K562 (cell line): ENCODE measurements around the gene NLE1. TPM values are rescaled to one million over a fixed set of nuclear protein-coding genes. Genes with fewer than 3 reads are reported as not detected.
A peak's percentile ranks its signal among the peaks of the same experiment; 100 is the strongest.

Source experiments
- ATAC-seq: fragments of 200-7000 bp; cut with Tn5 transposase; 3 replicates; pipeline ENCODE4 v1.9.1; 2020; ENCODE audit warnings: moderate library complexity
- Bru-seq: library from RNA; stranded (reverse); fragments of 400-500 nt; gene quantifications from one replicate; lab custom pipeline; 2021; lab: Mats Ljungman, UMichigan
- BruChase-seq, 2 experiments: library from RNA; stranded (reverse); fragments of 400-500 nt; gene quantifications; one replicate each; lab custom pipeline; 2021; lab: Mats Ljungman, UMichigan
- BruUV-seq: library from RNA; stranded (reverse); fragments of 400-500 nt; replicated peaks from 2 replicates; lab custom pipeline; 2021; lab: Mats Ljungman, UMichigan
- CTCF ChIA-PET: fragments of 300-600 bp; formaldehyde crosslinking; extraction: SDS; loops from one replicate; lab custom pipeline; 2021; ENCODE audit warnings: low intra/inter-chr PET ratio; lab: Yijun Ruan, JAX
- POLR2A ChIA-PET: fragments of 300-600, 350-650 bp; sonication (Branson Sonifier 250); formaldehyde crosslinking; extraction: SDS; loops from one replicate; lab custom pipeline; 2021; ENCODE audit warnings: antibody characterized with exemption, inconsistent platforms; lab: Yijun Ruan, JAX
- DNase-seq, 4 experiments: peaks; one replicate each; pipeline versions ENCODE4 v3.0.0 to v3.0.0-alpha.2; 2011 to 2018; ENCODE audit warnings: low spot score in 3 of 4, mixed read lengths in 3 of 4; ENCODE audit errors: extremely low read depth in 1 of 4
- FAIRE-seq: peaks from 2 replicates; lab custom pipeline; 2011; peaks lifted over from hg19 to GRCh38; lab: Jason Lieb, UNC
- H2AFZ ChIP-seq: 2 replicates; pipeline ENCODE4 v1.6.0; 2011; ENCODE audit warnings: low read depth, low read length, control low read depth, inconsistent platforms
- H3K27ac ChIP-seq: fragments of 200-600 bp; 3 replicates; pipeline ENCODE4 v1.8.0; 2011; ENCODE audit warnings: low read depth, mild to moderate bottlenecking, control low read depth, inconsistent platforms, low read length, moderate library complexity, mixed read lengths; ENCODE audit errors: extremely low read depth
- H3K27me3 ChIP-seq, 2 experiments: fragments of 300-600 bp in 1 of 2; 2 replicates in 1 of 2; 3 replicates in 1 of 2; pipeline versions ENCODE4 v1.6.0 to v1.8.0; 2011; ENCODE audit warnings: inconsistent platforms in 2 of 2, low read length in 2 of 2, mild to moderate bottlenecking in 1 of 2, mixed read lengths in 1 of 2, moderate library complexity in 1 of 2; ENCODE audit not compliant: control insufficient read depth in 2 of 2, insufficient read depth in 2 of 2
- H3K36me3 ChIP-seq: fragments of 300-600 bp; 3 replicates; pipeline ENCODE4 v1.8.0; 2011; ENCODE audit warnings: mild to moderate bottlenecking, low read length, inconsistent platforms; ENCODE audit not compliant: control insufficient read depth, insufficient read depth
- H3K4me1 ChIP-seq, 2 experiments: fragments of 200-600 bp in 1 of 2; replicated peaks in 1 of 2; 2 replicates in 1 of 2; 3 replicates in 1 of 2; pipeline versions ENCODE4 v1.5.1 to v1.8.0; 2011; ENCODE audit warnings: inconsistent platforms in 2 of 2, low read length in 2 of 2, mild to moderate bottlenecking in 1 of 2, mixed read lengths in 1 of 2, moderate library complexity in 1 of 2; ENCODE audit not compliant: control insufficient read depth in 2 of 2, insufficient read depth in 2 of 2
- H3K4me2 ChIP-seq: 2 replicates; pipeline ENCODE4 v1.6.1; 2011; ENCODE audit warnings: low read length, control low read depth, inconsistent platforms, mixed read lengths; ENCODE audit not compliant: insufficient read depth
- H3K4me3 ChIP-seq: fragments of 200-600 bp; sonication (generic), shearing (Covaris generic); 2 replicates; pipeline ENCODE4 v1.5.1; 2016; ENCODE audit warnings: control low read depth, inconsistent platforms
- H3K79me2 ChIP-seq: fragments of 200-600 bp; 3 replicates; pipeline ENCODE4 v1.8.0; 2011; ENCODE audit warnings: low read length, inconsistent platforms; ENCODE audit not compliant: control insufficient read depth, insufficient read depth
- H3K9ac ChIP-seq, 2 experiments: 2 replicates each; pipeline versions ENCODE4 v1.6.0 to v1.6.1; 2011; ENCODE audit warnings: low read depth in 2 of 2, low read length in 2 of 2, control low read depth in 1 of 2, inconsistent platforms in 1 of 2, mild to moderate bottlenecking in 1 of 2, mixed read lengths in 1 of 2; ENCODE audit not compliant: insufficient read depth in 1 of 2
- H3K9me1 ChIP-seq: one replicate; pipeline ENCODE4 v1.6.0; 2011; ENCODE audit warnings: inconsistent platforms, mild to moderate bottlenecking, low read length, moderate library complexity; ENCODE audit not compliant: control insufficient read depth, insufficient read depth
- H3K9me3 ChIP-seq: replicated peaks from 2 replicates; pipeline ENCODE4 v1.5.1; 2011; ENCODE audit warnings: low read depth, low read length, inconsistent platforms; ENCODE audit not compliant: control insufficient read depth, insufficient read depth
- H4K20me1 ChIP-seq: replicated peaks from 2 replicates; pipeline ENCODE4 v1.6.1; 2011; ENCODE audit warnings: low read length, inconsistent platforms, mixed read lengths; ENCODE audit not compliant: control insufficient read depth, insufficient read depth
- ARID3A ChIP-seq: IDR thresholded peaks from 2 replicates; pipeline ENCODE4 v1.6.1; 2012; ENCODE audit warnings: low read depth, low read length, improper control_type of control experiment, borderline replicate concordance
- CHD1 ChIP-seq: fragments of 200-600 bp; sonication (generic); IDR thresholded peaks from one replicate; pipeline ENCODE4 v1.6.1; 2012; ENCODE audit warnings: mild to moderate bottlenecking, moderate library complexity, low read length, inconsistent platforms
- EP400 ChIP-seq: fragments of 450-650 bp; IDR thresholded peaks from 2 replicates; pipeline ENCODE4 v1.6.1; 2017; ENCODE audit warnings: antibody characterized with exemption, mild to moderate bottlenecking, moderate library complexity
- ETS2 ChIP-seq: IDR thresholded peaks from 2 replicates; pipeline ENCODE4 v1.6.1; 2016; ENCODE audit warnings: borderline replicate concordance, missing genetic modification characterization, mild to moderate bottlenecking, moderate library complexity, missing compliant biosample characterization; ENCODE audit not compliant: poor library complexity, severe bottlenecking
- HNRNPUL1 ChIP-seq: fragments of 200-400 bp; formaldehyde crosslinking; IDR thresholded peaks from 2 replicates; pipeline ENCODE4 v1.6.1; 2017; ENCODE audit warnings: low read length
- NR2F6 ChIP-seq: fragments of 450-650 bp; formaldehyde crosslinking; IDR thresholded peaks from 2 replicates; pipeline ENCODE4 v1.4.0; 2020; ENCODE audit warnings: mild to moderate bottlenecking
- PHB2 ChIP-seq: fragments of 450-650 bp; IDR thresholded peaks from 2 replicates; pipeline ENCODE4 v1.6.1; 2017; ENCODE audit warnings: low read depth
- RUNX1 ChIP-seq: sonication (generic); IDR thresholded peaks from 2 replicates; pipeline ENCODE4 v1.6.1; 2016; ENCODE audit warnings: antibody characterized with exemption, low read depth
- ZKSCAN1 ChIP-seq: fragments of 150-350 bp; IDR thresholded peaks from 2 replicates; pipeline ENCODE4 v1.6.1; 2016; ENCODE audit warnings: low read depth, low read length
- ZNF212 ChIP-seq: fragments of 450-650 bp; formaldehyde crosslinking; IDR thresholded peaks from 2 replicates; pipeline ENCODE4 v1.4.0; 2020; ENCODE audit warnings: mild to moderate bottlenecking
- ZNF384 ChIP-seq: IDR thresholded peaks from 2 replicates; pipeline ENCODE4 v1.6.1; 2012; ENCODE audit warnings: low read depth, low read length, improper control_type of control experiment
- ZNF696 ChIP-seq: fragments of 250-450 bp; sonication (Bioruptor Pico); conservative IDR thresholded peaks from 2 replicates; pipeline ENCODE4 v1.4.0; 2020; ENCODE audit warnings: mild to moderate bottlenecking, moderate library complexity
- WGBS: fragments of 100-300 bp; shearing (Covaris generic); methylation state at CpG from one replicate; pipeline ENCODE4 v1.1.6; 2016; ENCODE audit warnings: low coverage, mixed read lengths; ENCODE audit not compliant: insufficient coverage; ENCODE audit errors: missing lambda C conversion rate; 5-methylcytosine and 5-hydroxymethylcytosine counted together
- in situ Hi-C: fragments of 300-500 bp; cut with MboI; formaldehyde crosslinking; loops from 4 replicates; pipeline ENCODE4 v1.15.0; 2018; ENCODE audit warnings: inconsistent platforms, mixed read lengths
- intact Hi-C: fragments of 100-400 bp; cut with micrococcal nuclease; formaldehyde crosslinking; loops from 2 replicates; pipeline ENCODE4 v1.14.2; 2022
- long read RNA-seq, 3 experiments: library from polyadenylated mRNA in 2 of 3; library from RNA in 1 of 3; unstranded in 2 of 3; stranded (forward) in 1 of 3; transcript quantifications; one replicate each; pipeline ENCODE4 v2.0.0, GENCODE V29; 2019 to 2022
- polyA minus RNA-seq, 3 experiments: library from RNA; depleted of rRNA, polyadenylated mRNA; stranded (reverse); fragments of >200 nt; gene quantifications; 2 replicates each; pipeline ENCODE4 v1.2.3, GENCODE V29; 2011
- polyA plus RNA-seq, 8 experiments: library from polyadenylated mRNA; depleted of rRNA in 4 of 8; stranded (reverse) in 5 of 8; unstranded in 3 of 8; fragments of >200 nt; fragmentation: Nextera tagmentation in 2 of 8; fragmentation: Illumina TruSeq in 1 of 8; extraction: Ambion mirVana in 2 of 8; extraction: Trizol in 1 of 8; gene quantifications; 2 replicates each; pipeline versions ENCODE4 v1.2.1 to v1.2.3, GENCODE V29; 2011 to 2014; ENCODE audit warnings: inconsistent platforms in 1 of 8, missing spikeins in 1 of 8
- total RNA-seq, 7 experiments: library from RNA; depleted of rRNA in 6 of 7; stranded (reverse); fragments of >200 nt in 6 of 7; fragmentation: Illumina TruSeq in 2 of 7; extraction: Trizol in 2 of 7; gene quantifications; 2 replicates each; pipeline versions ENCODE4 v1.2.1 to v1.2.3, GENCODE V29; 2011 to 2021; ENCODE audit warnings: low replicate concordance in 1 of 7
- TF ChIP-seq, protein P1 (sequence below): fragments of 450-650 bp; IDR thresholded peaks from 2 replicates; pipeline ENCODE4 v1.6.1; 2016; ENCODE audit warnings: antibody characterized with exemption

The NLE1 gene
- 19.4 and 63.1 TPM in 2 replicates for total RNA-seq (2011; cell fraction: chromatin; rRNA removed; ENCODE audit: low replicate concordance)
- total RNA-seq (2011; cell fraction: nucleolus; rRNA removed) = 45.3 and 54.7 TPM in 2 replicates
- 33.1 and 41.2 TPM in 2 replicates for total RNA-seq (2011; cell fraction: nucleoplasm; rRNA removed)
- total RNA-seq (2014; rRNA removed) (44.9 and 53.4 TPM in 2 replicates), total RNA-seq (2014; rRNA removed; fragmentation: Illumina TruSeq; extraction: Trizol) (18.0 and 24.6 TPM in 2 replicates), total RNA-seq (2015; rRNA removed; fragmentation: Illumina TruSeq; extraction: Trizol) (28.2 and 30.0 TPM in 2 replicates), total RNA-seq (2021) (63.2 and 69.0 TPM in 2 replicates), polyA plus RNA-seq (2011; rRNA removed) (21.2 and 26.5 TPM in 2 replicates), polyA plus RNA-seq (2014; fragmentation: Illumina TruSeq; extraction: Trizol) (29.4 and 45.9 TPM in 2 replicates), polyA plus RNA-seq (2014; fragmentation: Nextera tagmentation; extraction: Ambion mirVana) (1 to 10 TPM; 3.8 to 7.0 TPM), polyA plus RNA-seq (2014; rRNA removed) (36.0 and 41.0 TPM in 2 replicates), polyA minus RNA-seq (2011; rRNA and poly(A)+ RNA removed) (13.6 and 28.5 TPM in 2 replicates), Bru-seq, nascent RNA (percentile 86 among the genes with signal in this experiment), BruChase-seq, experiment 1, labeled RNA remaining after a 2-hour chase (percentile 72 among the genes with signal in this experiment), BruChase-seq, experiment 2, labeled RNA remaining after a 6-hour chase (percentile 70 among the genes with signal in this experiment)
- 27.7 and 65.1 TPM in 2 replicates for polyA plus RNA-seq (2011; cell fraction: cytosol; rRNA removed)
- polyA plus RNA-seq (2011; cell fraction: nucleus; rRNA removed) = 29.2 and 62.5 TPM in 2 replicates
- 28.9 and 31.2 TPM in 2 replicates for polyA plus RNA-seq (2012)
- polyA minus RNA-seq (2011; cell fraction: cytosol; rRNA and poly(A)+ RNA removed) = 19.2 and 23.5 TPM in 2 replicates
- polyA minus RNA-seq (2011; cell fraction: nucleus; rRNA and poly(A)+ RNA removed) = 25.4 and 35.7 TPM in 2 replicates
- long read RNA-seq, experiment 1, full-length matches to known transcripts = 77 of 152 reads
- long read RNA-seq, experiment 1, partial matches to known transcripts = 52 of 152 reads
- long read RNA-seq, experiment 1, other reads (novel, unspliced or antisense) = 23 of 152 reads
- long read RNA-seq, experiment 2, full-length matches to known transcripts = 21 of 59 reads
- long read RNA-seq, experiment 2, partial matches to known transcripts = 8 of 59 reads
- long read RNA-seq, experiment 2, other reads (novel, unspliced or antisense) = 30 of 59 reads
- long read RNA-seq, experiment 3, full-length matches to known transcripts = 47 of 62 reads
- long read RNA-seq, experiment 3, partial matches to known transcripts = 6 of 62 reads
- long read RNA-seq, experiment 3, other reads (novel, unspliced or antisense) = 9 of 62 reads

DNA sequence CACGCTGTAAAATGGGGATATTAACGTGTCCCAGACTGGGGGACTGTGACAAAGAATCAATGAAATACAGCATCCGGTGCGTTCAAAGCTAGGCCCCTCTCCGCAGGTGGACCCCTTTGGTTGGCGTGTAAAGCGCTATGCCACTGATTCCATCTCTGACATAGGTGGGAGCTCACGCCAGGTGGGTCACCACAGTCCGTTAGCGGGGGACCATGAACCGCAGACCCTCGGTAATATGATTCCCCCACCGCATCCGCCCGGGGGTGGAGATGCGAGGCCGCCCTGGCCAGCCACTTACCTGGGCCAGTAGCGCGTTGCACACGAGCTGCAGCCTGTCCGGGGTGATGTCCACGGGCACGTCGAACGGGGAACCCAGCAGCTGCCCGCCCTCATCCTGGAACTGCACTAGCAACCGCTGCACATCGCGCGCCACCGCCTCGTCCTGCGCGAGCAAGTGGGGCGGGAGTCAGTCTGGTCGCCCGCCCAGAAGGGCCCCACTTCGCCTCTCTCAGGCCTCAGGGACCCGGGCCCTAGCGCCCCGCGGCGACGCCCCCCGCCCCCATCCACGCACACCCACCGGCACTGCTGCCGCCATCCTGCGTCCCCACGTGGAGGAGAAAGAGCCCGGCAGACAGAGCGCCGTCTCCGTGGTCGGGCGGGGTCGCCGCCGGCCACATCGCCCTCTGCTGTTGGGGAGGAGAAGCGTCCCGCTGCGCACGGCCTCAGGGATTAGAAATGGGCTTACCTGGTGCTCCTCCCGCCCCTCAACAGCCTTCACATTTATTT, at the start of gene NLE1:
TSS of gene NLE1 (minus strand) at position 623 of the 786 bp plus-strand sequence. CDS start at position 595, 28 bp downstream.
- intact Hi-C loops (loop anchor here (10.0 kb wide), 1 partner anchor 393 kb away; the partner anchor contains the start of gene SLFN12L), in situ Hi-C loops (loop anchor here (10.0 kb wide), 1 partner anchor 603 kb away; no protein-coding TSS in a partner anchor)
- DNase-seq = peak; percentile 88 to 95 (median 92)
- 1% methylated on average over 51 of the region's 65 CpGs for WGBS
- BruUV-seq = TSS peak; percentile 77
- peak within 1 kb of the TSS; percentile 96 for H3K4me2 ChIP-seq
- H3K9me3 ChIP-seq = no peaks in the 10 kb centered on the region
- H3K9me1 ChIP-seq = no peaks in the 10 kb centered on the region
- ATAC-seq = peak; percentile 94
- POLR2A ChIA-PET = interaction anchor here (0.6 to 1.2 kb wide), 5 partner anchors 7 to 667 kb away, joined by 3 to 4 read pairs (median 3); no protein-coding TSS in a partner anchor
- H4K20me1 ChIP-seq = 0 out of 2 replicates have a peak, but pooled peaks cover 4% of the 10 kb centered on the region
- peaks cover 32% of the 10 kb centered on the region for H3K79me2 ChIP-seq
- peak within 1 kb of the TSS; percentile 70 for H3K27ac ChIP-seq
- peak within 1 kb of the TSS; percentile 84 to 98 for H3K9ac ChIP-seq
- peak within 1 kb of the TSS; percentile 87 for H2AFZ ChIP-seq
- H3K4me3 ChIP-seq = peak within 1 kb of the TSS; percentile 91
- peaks cover 39% of the 10 kb centered on the region for H3K36me3 ChIP-seq
- 0 out of 5 replicates have a peak, but pooled peaks cover 0 to 2% of the 10 kb centered on the region in 2 experiments for H3K27me3 ChIP-seq
- FAIRE-seq = peak; percentile 78
- H3K4me1 ChIP-seq = peaks cover 0 to 15% of the 10 kb centered on the region in 2 experiments; a peak in 3 of 5 replicates
- CTCF ChIA-PET = interaction anchor here (0.6 to 1.4 kb wide), 3 partner anchors 144 to 471 kb away, joined by 3 to 5 read pairs (median 3); no protein-coding TSS in a partner anchor
- TF ChIP-seq, protein P1, sequence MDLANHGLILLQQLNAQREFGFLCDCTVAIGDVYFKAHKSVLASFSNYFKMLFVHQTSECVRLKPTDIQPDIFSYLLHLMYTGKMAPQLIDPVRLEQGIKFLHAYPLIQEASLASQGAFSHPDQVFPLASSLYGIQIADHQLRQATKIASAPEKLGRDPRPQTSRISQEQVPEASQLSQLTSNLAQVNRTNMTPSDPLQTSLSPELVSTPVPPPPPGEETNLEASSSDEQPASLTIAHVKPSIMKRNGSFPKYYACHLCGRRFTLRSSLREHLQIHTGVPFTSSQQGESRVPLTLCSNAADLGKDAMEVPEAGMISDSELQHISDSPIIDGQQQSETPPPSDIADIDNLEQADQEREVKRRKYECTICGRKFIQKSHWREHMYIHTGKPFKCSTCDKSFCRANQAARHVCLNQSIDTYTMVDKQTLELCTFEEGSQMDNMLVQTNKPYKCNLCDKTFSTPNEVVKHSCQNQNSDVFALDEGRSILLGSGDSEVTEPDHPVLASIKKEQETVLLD = 0 out of 2 replicates have a peak, but pooled peaks have one; percentile 24
- TF ChIP-seq RUNX1 = no peak
- TF ChIP-seq EP400 = peak; percentile 99
- TF ChIP-seq NR2F6 (CRISPR knock-in tag) = no peak
- no peak for TF ChIP-seq ETS2 (tag)
- no peak for TF ChIP-seq ZNF696 (CRISPR knock-in tag)
- TF ChIP-seq ZKSCAN1 = no peak; the same call in 1 of the 2 replicates
- TF ChIP-seq HNRNPUL1 = no peak
- no peak for TF ChIP-seq ARID3A
- no peak for TF ChIP-seq ZNF212
- TF ChIP-seq CHD1 = peak; percentile 29
- TF ChIP-seq PHB2 = no peak
- TF ChIP-seq ZNF384 = no peak
